ENCODE results near the gene KRTAP4-4. TPM values are rescaled to one million over a fixed set of nuclear protein-coding genes. Genes with fewer than 3 reads are reported as not detected.
"Not testable (repeated sequence)": the region's sequence is repeated elsewhere in the genome, so short reads cannot be mapped to it uniquely, and the experiment has no call there.

KRTAP4-4 gene
- not detected for total RNA-seq

DNA sequence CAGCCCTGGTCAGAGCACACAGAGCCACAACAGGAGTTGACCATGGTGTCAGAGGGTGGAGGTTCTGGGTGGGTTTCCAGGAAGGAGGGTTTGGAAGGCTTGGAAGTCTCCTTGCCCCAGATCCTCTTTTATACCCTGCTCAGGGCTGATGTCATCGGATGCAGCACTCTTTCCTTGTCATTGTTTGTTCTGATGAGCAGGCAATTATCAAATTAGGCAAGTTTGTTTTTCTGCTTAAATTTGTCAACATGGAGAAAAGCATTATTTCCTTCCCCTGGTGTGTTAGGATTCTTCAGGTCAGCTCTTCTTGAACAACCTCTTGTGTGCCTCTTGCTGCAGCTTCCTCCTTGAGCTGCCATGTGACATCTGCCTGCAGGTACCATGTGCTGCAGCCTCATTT, at the start of gene KRTAP4-4:
KRTAP4-4 (minus strand) TSS at position 101 of the 400 bp plus-strand sequence; CDS start at position 44, 57 bp downstream.
- intact Hi-C loops (cut with micrococcal nuclease), result no loop called here
- no peaks in the 10 kb centered on the region for H3K4me1 Mint-ChIP-seq (ENCODE audit: low read depth)
- H3K27ac Mint-ChIP-seq, result no peak within 1 kb of the TSS
- no peak within 1 kb of the TSS for H3K4me3 Mint-ChIP-seq
- CTCF ChIA-PET, result no interaction called here
- no peaks in the 10 kb centered on the region for H3K9me3 Mint-ChIP-seq
- no peak for DNase-seq
- H3K27me3 Mint-ChIP-seq, result peaks cover 7% of the 10 kb centered on the region
- POLR2A ChIA-PET, result no interaction called here
- no peaks in the 10 kb centered on the region for H3K36me3 Mint-ChIP-seq

DNA sequence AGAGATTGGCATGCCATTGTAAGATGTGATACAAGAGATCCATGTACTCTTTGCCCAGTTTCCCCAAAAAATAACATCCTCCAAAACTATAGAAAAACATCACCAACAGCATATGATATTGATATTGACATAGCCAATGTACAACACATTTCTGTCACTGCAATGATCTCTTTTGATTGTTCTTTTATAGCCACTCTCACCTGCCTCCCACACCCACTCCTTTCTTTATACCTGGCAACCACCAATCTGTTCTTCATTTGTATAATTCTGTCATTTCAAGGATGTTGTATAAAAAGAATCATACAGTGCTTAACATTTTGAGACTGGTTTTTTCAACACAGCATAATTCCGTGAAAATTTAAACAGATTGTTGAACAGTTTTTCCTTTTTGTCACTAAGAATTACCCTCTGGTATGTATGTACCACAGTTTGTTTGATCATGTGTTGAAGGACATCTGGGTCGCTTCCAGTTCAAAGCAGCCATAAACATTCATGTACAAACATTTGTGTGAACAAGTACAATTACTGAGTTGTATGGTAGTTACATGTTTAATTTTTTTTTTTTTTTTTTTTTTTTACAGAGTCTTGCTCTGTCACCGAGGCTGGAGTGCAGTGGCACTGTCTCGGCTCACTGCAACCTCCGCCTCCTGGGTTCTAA, 39.0 kb upstream of the KRTAP4-4 start:
- ChIA-PET CTCF (interaction anchor here (0.6 kb wide), 1 partner anchor 449 kb away, joined by 4 read pairs; no protein-coding TSS in a partner anchor), POLR2A (no interaction called here)
- no peak for DNase-seq
- H3K27me3 Mint-ChIP-seq, result no peaks in the 10 kb centered on the region
- H3K36me3 Mint-ChIP-seq, result no peaks in the 10 kb centered on the region
- H3K27ac Mint-ChIP-seq, result no peak overlapping the region
- no peak overlapping the region for H3K4me3 Mint-ChIP-seq
- H3K4me1 Mint-ChIP-seq (ENCODE audit: low read depth), result no peaks in the 10 kb centered on the region
- intact Hi-C loops (cut with micrococcal nuclease), result no loop called here
- peaks cover 3% of the 10 kb centered on the region for H3K9me3 Mint-ChIP-seq

- DNase-seq, result no peak
- H3K36me3 Mint-ChIP-seq, result no peaks in the 10 kb centered on the region
- no peak overlapping the region for H3K27ac Mint-ChIP-seq
- intact Hi-C loops (cut with micrococcal nuclease), result no loop called here
- H3K27me3 Mint-ChIP-seq, result peaks cover 4% of the 10 kb centered on the region
- CTCF ChIA-PET, result no interaction called here
- peaks cover 6% of the 10 kb centered on the region for H3K9me3 Mint-ChIP-seq
- no peak overlapping the region for H3K4me3 Mint-ChIP-seq
- H3K4me1 Mint-ChIP-seq (ENCODE audit: low read depth), result no peaks in the 10 kb centered on the region
- POLR2A ChIA-PET, result no interaction called here
These were observed 35.5 kb upstream of the KRTAP4-4 start for GRCh38 chr17:41196068-41196467.

- Mint-ChIP-seq H3K4me3 (no peak overlapping the region), H3K27me3 (peaks cover 13% of the 10 kb centered on the region), H3K4me1 (ENCODE audit: low read depth) (no peaks in the 10 kb centered on the region), H3K36me3 (no peaks in the 10 kb centered on the region), H3K9me3 (peaks cover 3% of the 10 kb centered on the region), H3K27ac (no peak overlapping the region)
- no peak for DNase-seq
- ChIA-PET POLR2A (no interaction called here), CTCF (no interaction called here)
- intact Hi-C loops (cut with micrococcal nuclease), result no loop called here
These were observed 29.8 kb upstream of the KRTAP4-4 start for GRCh38 chr17:41190328-41190727.

- POLR2A ChIA-PET; intact Hi-C loops (cut with micrococcal nuclease); H3K4me1 Mint-ChIP-seq (ENCODE audit: low read depth); H3K36me3 Mint-ChIP-seq; H3K9me3 Mint-ChIP-seq; CTCF ChIA-PET; H3K4me3 Mint-ChIP-seq; DNase-seq; H3K27ac Mint-ChIP-seq: not testable (repeated sequence)
- H3K27me3 Mint-ChIP-seq, result peaks cover 13% of the 10 kb centered on the region
These were observed 29.3 kb upstream of the KRTAP4-4 start, which contains the start of gene KRTAP9-1 for GRCh38 chr17:41189837-41190318. KRTAP9-1 (plus strand) TSS chr17:41189887; CDS start chr17:41189887, 0 bp downstream.

- Mint-ChIP-seq H3K4me1 (ENCODE audit: low read depth) (no peaks in the 10 kb centered on the region), H3K4me3 (no peak overlapping the region), H3K9me3 (no peaks in the 10 kb centered on the region), H3K27me3 (peaks cover 13% of the 10 kb centered on the region), H3K36me3 (no peaks in the 10 kb centered on the region), H3K27ac (no peak overlapping the region)
- no peak for DNase-seq
- intact Hi-C loops (cut with micrococcal nuclease), result no loop called here
- ChIA-PET POLR2A (no interaction called here), CTCF (no interaction called here)
These were observed 26.3 kb upstream of the KRTAP4-4 start for GRCh38 chr17:41186872-41187271.

GRCh38 chr17:41185001-41185400, 24.5 kb upstream of the KRTAP4-4 start:
- Mint-ChIP-seq H3K36me3 (no peaks in the 10 kb centered on the region), H3K27ac (no peak overlapping the region), H3K9me3 (no peaks in the 10 kb centered on the region), H3K4me1 (ENCODE audit: low read depth) (no peaks in the 10 kb centered on the region), H3K27me3 (peaks cover 13% of the 10 kb centered on the region), H3K4me3 (no peak overlapping the region)
- POLR2A ChIA-PET, result no interaction called here
- no peak for DNase-seq
- intact Hi-C loops (cut with micrococcal nuclease), result no loop called here
- CTCF ChIA-PET, result interaction anchor here (1.4 kb wide), 1 partner anchor 364 kb away, joined by 3 read pairs; no protein-coding TSS in a partner anchor

GRCh38 chr17:41184480-41184961, 24.0 kb upstream of the KRTAP4-4 start, which contains the start of gene KRTAP4-1:
KRTAP4-1 (minus strand) TSS chr17:41184911; CDS start chr17:41184854, 57 bp downstream.
- H3K36me3 Mint-ChIP-seq, result no peaks in the 10 kb centered on the region
- peaks cover 13% of the 10 kb centered on the region for H3K27me3 Mint-ChIP-seq
- DNase-seq, result no peak
- no peaks in the 10 kb centered on the region for H3K9me3 Mint-ChIP-seq
- intact Hi-C loops (cut with micrococcal nuclease), result no loop called here
- H3K4me1 Mint-ChIP-seq (ENCODE audit: low read depth), result no peaks in the 10 kb centered on the region
- H3K4me3 Mint-ChIP-seq, result no peak within 1 kb of the TSS
- POLR2A ChIA-PET, result no interaction called here
- no peak within 1 kb of the TSS for H3K27ac Mint-ChIP-seq
- CTCF ChIA-PET, result interaction anchor here (1.4 kb wide), 1 partner anchor 364 kb away, joined by 3 read pairs; no protein-coding TSS in a partner anchor

DNA sequence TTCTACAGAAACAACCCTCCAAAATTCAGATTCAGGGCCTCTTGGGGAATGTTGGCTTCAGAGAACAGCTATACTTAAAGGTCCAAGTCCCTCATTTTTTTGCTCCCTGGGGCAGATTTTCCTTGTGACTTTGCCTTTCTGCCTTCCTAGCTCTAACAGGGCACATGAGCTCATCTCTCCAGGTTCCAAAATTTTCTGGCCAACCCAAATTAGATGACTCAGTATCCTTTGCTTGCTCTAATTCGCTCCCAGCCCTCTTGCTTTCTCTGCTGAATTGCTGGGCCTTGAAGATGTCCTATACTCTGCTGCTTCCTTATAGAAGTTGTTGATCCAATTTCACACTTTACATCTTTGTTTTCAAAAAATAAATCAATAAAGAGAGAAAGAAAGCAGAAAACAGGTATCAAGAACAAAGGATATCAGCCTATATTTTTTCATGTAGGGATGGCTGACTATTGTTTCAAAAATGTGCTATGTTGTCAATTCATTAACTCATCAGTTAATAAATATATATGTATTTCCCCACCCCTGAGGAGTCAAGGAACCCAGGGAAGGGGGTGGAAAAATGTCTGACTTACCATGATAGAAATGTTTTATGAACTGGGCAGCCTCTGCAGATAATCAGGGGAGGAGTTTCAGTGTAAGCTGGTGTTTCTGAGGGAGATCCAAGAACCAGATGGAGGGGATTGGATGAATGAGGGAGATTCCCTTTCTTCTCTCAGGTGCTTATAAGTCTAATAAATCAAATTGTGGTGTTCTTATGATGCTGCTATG, 18.5 kb upstream of the KRTAP4-4 start:
- Mint-ChIP-seq H3K27ac (no peak overlapping the region), H3K4me1 (ENCODE audit: low read depth) (no peaks in the 10 kb centered on the region), H3K36me3 (no peaks in the 10 kb centered on the region), H3K9me3 (no peaks in the 10 kb centered on the region), H3K4me3 (no peak overlapping the region), H3K27me3 (peaks cover under 1% of the 10 kb centered on the region)
- ChIA-PET CTCF (no interaction called here), POLR2A (no interaction called here)
- intact Hi-C loops (cut with micrococcal nuclease), result no loop called here
- no peak for DNase-seq

- Mint-ChIP-seq H3K4me1 (ENCODE audit: low read depth) (no peaks in the 10 kb centered on the region), H3K36me3 (no peaks in the 10 kb centered on the region)
These were observed 17.8 kb upstream of the KRTAP4-4 start for GRCh38 chr17:41178341-41178740.

DNA sequence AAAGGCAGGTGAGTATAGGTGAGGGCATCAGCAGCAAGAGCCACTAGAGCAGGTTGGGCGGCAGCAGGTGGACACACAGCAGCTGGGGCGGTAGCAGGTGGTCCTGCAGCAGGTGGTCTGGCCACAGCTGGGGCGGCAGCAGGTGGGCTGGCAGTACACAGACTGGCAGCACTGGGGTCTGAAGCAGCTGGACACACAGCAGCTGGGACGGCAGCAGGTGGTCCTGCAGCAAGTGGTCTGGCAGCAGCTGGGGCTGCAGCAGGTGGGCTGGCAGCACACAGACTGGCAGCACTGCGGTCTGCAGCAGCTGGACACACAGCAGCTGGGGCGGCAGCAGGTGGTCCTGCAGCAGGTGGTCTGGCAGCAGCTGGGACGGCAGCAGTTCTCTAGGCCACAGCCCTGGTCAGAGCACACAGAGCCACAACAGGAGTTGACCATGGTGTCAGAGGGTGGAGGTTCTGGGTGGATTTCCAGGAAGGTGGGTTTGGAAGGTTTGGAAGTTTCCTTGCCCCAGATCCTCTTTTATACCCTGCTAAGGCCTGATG, 17.3 kb upstream of the KRTAP4-4 start, which contains the start of gene KRTAP4-2:
KRTAP4-2 (minus strand) TSS at position 495 of the 545 bp plus-strand sequence; CDS start at position 438, 57 bp downstream.
- ChIA-PET CTCF (no interaction called here), POLR2A (no interaction called here)
- no peak within 1 kb of the TSS for H3K4me3 Mint-ChIP-seq
- H3K9me3 Mint-ChIP-seq, result no peaks in the 10 kb centered on the region
- no peaks in the 10 kb centered on the region for H3K36me3 Mint-ChIP-seq
- intact Hi-C loops (cut with micrococcal nuclease), result no loop called here
- no peaks in the 10 kb centered on the region for H3K27me3 Mint-ChIP-seq
- DNase-seq, result no peak
- no peaks in the 10 kb centered on the region for H3K4me1 Mint-ChIP-seq (ENCODE audit: low read depth)
- no peak within 1 kb of the TSS for H3K27ac Mint-ChIP-seq

More at GRCh38 chr17:41178341-41178740, 17.8 kb upstream of the KRTAP4-4 start:
- H3K4me3 Mint-ChIP-seq, result no peak overlapping the region
- no peak overlapping the region for H3K27ac Mint-ChIP-seq
- intact Hi-C loops (cut with micrococcal nuclease), result no loop called here
- H3K9me3 Mint-ChIP-seq, result no peaks in the 10 kb centered on the region
- ChIA-PET CTCF (no interaction called here), POLR2A (no interaction called here)
- H3K27me3 Mint-ChIP-seq, result no peaks in the 10 kb centered on the region
- no peak for DNase-seq

- ChIA-PET POLR2A (no interaction called here), CTCF (no interaction called here)
- Mint-ChIP-seq H3K4me3 (no peak overlapping the region), H3K36me3 (no peaks in the 10 kb centered on the region), H3K27ac (no peak overlapping the region), H3K9me3 (no peaks in the 10 kb centered on the region), H3K27me3 (no peaks in the 10 kb centered on the region), H3K4me1 (ENCODE audit: low read depth) (no peaks in the 10 kb centered on the region)
- intact Hi-C loops (cut with micrococcal nuclease), result no loop called here
- no peak for DNase-seq
These were observed 16.3 kb upstream of the KRTAP4-4 start for GRCh38 chr17:41176744-41177387.

Measured in activated CD4-positive, alpha-beta memory T cell treated with anti-CD3 and anti-CD28 coated beads for 36 hours (primary cell).